Erythroblast (primary cell): ENCODE data around the gene MRPS23.

Experiments used
- GATA1 ChIP-seq: IDR thresholded peaks from 2 replicates; pipeline ENCODE4 v1.6.1; 2011; ENCODE audit warnings: low read depth, mild to moderate bottlenecking, control low read depth, low read length, moderate library complexity
- POLR2A ChIP-seq: IDR thresholded peaks from 2 replicates; pipeline ENCODE4 v1.6.1; 2011; ENCODE audit warnings: mild to moderate bottlenecking, low read length

GRCh38 chr17:57876023-57876865 is 26.4 kb upstream of the MRPS23 start:
- TF ChIP-seq POLR2A (no peak), GATA1 (no peak)
